PFSK-1 (cell line): ENCODE measurements around the gene ACTL6B.

Experiments used
- FOXP2 ChIP-seq: optimal IDR thresholded peaks from 2 replicates; pipeline ENCODE3; 2011; ENCODE audit warnings: borderline replicate concordance, control low read depth, inconsistent platforms; ENCODE audit not compliant: insufficient read depth; ENCODE audit errors: extremely low read length, extremely low read depth
- REST ChIP-seq, 2 experiments: IDR thresholded peaks; 2 replicates each; pipeline versions ENCODE4 v1.6.1 to v1.8.0; 2011 to 2012; ENCODE audit warnings: low read depth in 2 of 2, low read length in 2 of 2, control low read depth in 1 of 2, inconsistent platforms in 1 of 2, mild to moderate bottlenecking in 1 of 2, moderate library complexity in 1 of 2; ENCODE audit not compliant: insufficient read depth in 1 of 2
- TAF1 ChIP-seq: IDR thresholded peaks from 2 replicates; pipeline ENCODE4 v1.6.1; 2012; ENCODE audit warnings: low read length, control low read depth, borderline replicate concordance; ENCODE audit not compliant: insufficient read depth

GRCh38 chr7:100604028-100604975, 51.9 kb downstream of the ACTL6B start:
- TF ChIP-seq FOXP2: no peak
- TF ChIP-seq REST (IDR thresholded peaks at IDR 0.05; ENCODE audit: insufficient read depth in 1 of 2, low read depth in 2 of 2, low read length in 2 of 2): no peak
- TF ChIP-seq TAF1: no peak
